ENCODE measurements around the gene ENTPD3.

ENTPD3 gene, protein sequence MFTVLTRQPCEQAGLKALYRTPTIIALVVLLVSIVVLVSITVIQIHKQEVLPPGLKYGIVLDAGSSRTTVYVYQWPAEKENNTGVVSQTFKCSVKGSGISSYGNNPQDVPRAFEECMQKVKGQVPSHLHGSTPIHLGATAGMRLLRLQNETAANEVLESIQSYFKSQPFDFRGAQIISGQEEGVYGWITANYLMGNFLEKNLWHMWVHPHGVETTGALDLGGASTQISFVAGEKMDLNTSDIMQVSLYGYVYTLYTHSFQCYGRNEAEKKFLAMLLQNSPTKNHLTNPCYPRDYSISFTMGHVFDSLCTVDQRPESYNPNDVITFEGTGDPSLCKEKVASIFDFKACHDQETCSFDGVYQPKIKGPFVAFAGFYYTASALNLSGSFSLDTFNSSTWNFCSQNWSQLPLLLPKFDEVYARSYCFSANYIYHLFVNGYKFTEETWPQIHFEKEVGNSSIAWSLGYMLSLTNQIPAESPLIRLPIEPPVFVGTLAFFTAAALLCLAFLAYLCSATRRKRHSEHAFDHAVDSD

DNA sequence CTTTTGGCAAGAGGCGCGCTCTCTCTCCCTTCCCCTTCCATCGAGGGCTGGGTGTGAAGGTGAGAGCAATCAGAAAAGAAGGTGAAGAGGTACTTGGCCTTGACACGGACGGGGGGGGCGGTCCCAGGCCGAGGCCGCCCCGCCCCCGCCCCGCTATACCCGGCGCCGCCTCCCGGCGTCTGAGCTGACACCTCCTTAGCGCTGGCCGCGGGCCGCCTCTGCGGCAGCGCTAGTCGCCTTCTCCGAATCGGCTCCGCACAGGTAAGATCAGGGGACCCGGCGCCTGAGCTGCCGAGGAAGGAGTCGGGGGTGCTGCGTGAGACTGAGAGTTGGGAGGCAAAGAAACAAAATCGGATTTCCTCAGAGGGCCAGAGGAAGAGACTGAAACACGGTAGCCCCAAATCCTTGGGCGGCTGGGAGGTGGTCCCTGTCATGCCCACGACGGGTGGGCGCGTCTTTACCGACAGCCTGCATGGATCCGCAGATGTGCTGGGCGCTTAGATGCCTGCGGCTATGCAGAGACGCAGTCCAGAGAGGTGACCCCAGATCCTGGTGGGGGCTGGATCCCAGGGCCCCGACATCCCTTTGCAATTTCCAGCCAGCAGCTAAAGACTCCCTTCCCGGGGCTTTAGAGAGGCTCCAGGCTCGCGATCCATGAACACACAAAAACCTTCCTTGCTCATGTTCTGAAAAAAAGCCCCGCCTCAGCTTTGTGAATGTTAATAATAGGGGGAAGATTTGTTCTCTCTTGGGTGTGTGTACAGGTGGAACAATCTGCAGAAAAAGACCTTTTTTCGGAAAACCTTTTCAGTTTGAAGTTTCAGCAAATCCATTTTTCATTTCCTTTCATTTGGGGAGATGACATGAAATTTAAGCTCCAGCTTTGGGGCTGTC, at the start of gene ENTPD3:
Gene ENTPD3, plus strand, starts transcription at position 184 of the 894 bp plus-strand sequence. CDS start 874 bp downstream, outside the sequence.
- peak within 1 kb of the TSS; percentile 53; the same call in 1 of the 2 replicates for H3K9ac ChIP-seq (ENCODE audit: low read depth, low read length)
- no peaks in the 10 kb centered on the region for H3K36me3 ChIP-seq (ENCODE audit: insufficient read depth, low read depth, low read length)
- no peaks in the 10 kb centered on the region for H3K9me3 ChIP-seq (ENCODE audit: insufficient read depth, low read depth, low read length)
- peaks cover 3% of the 10 kb centered on the region; the same call in 1 of the 2 replicates for H3K4me1 ChIP-seq (ENCODE audit: insufficient read depth, low read length)
- no peak within 1 kb of the TSS for H3K27ac ChIP-seq (ENCODE audit: low read length)
- peak within 1 kb of the TSS; percentile 81 for H3K4me3 ChIP-seq (ENCODE audit: low read length)
- H3K27me3 ChIP-seq (ENCODE audit: insufficient read depth, low read length) = peaks cover 47% of the 10 kb centered on the region

- no peak overlapping the region for H3K27ac ChIP-seq (ENCODE audit: low read length)
- H3K9ac ChIP-seq (ENCODE audit: low read depth, low read length) = no peak overlapping the region
- no peaks in the 10 kb centered on the region for H3K27me3 ChIP-seq (ENCODE audit: insufficient read depth, low read length)
- H3K4me3 ChIP-seq (ENCODE audit: low read length) = no peak overlapping the region
- H3K36me3 ChIP-seq (ENCODE audit: insufficient read depth, low read depth, low read length) = no peaks in the 10 kb centered on the region
- H3K9me3 ChIP-seq (ENCODE audit: insufficient read depth, low read depth, low read length) = no peaks in the 10 kb centered on the region
- no peaks in the 10 kb centered on the region for H3K4me1 ChIP-seq (ENCODE audit: insufficient read depth, low read length)
Observed at GRCh38 chr3:40339871-40340270, 47.1 kb upstream of the ENTPD3 start.

- Histone ChIP-seq H3K9me3 (ENCODE audit: insufficient read depth, low read depth, low read length) (no peaks in the 10 kb centered on the region), H3K9ac (ENCODE audit: low read depth, low read length) (no peak overlapping the region), H3K27ac (ENCODE audit: low read length) (no peak overlapping the region), H3K36me3 (ENCODE audit: insufficient read depth, low read depth, low read length) (no peaks in the 10 kb centered on the region), H3K27me3 (ENCODE audit: insufficient read depth, low read length) (no peaks in the 10 kb centered on the region), H3K4me1 (ENCODE audit: insufficient read depth, low read length) (no peaks in the 10 kb centered on the region), H3K4me3 (ENCODE audit: low read length) (no peak overlapping the region)
Observed at GRCh38 chr3:40340541-40341170, 46.3 kb upstream of the ENTPD3 start.

DNA sequence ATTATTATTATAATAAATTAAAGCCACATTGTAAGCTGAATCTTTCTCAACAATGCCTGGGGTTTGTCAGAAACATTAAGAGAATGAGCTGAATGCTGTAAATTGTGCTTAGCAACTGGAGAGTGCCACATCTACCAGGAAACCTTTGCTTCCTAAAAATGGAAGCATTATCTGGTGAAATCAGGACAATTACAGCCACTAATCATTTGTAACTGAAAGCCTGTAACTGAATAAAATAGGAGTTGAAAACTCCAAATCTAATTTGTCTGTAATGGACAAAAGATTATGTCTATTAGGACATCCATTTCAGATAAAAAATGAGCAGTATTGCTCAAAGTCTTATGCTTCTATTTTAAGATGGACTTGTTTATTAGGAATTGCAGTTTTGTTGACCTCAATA, 45.3 kb upstream of the ENTPD3 start:
- no peaks in the 10 kb centered on the region for H3K9me3 ChIP-seq (ENCODE audit: insufficient read depth, low read depth, low read length)
- no peaks in the 10 kb centered on the region for H3K27me3 ChIP-seq (ENCODE audit: insufficient read depth, low read length)
- no peaks in the 10 kb centered on the region for H3K4me1 ChIP-seq (ENCODE audit: insufficient read depth, low read length)
- H3K27ac ChIP-seq (ENCODE audit: low read length) = no peak overlapping the region
- H3K4me3 ChIP-seq (ENCODE audit: low read length) = no peak overlapping the region
- H3K36me3 ChIP-seq (ENCODE audit: insufficient read depth, low read depth, low read length) = no peaks in the 10 kb centered on the region
- H3K9ac ChIP-seq (ENCODE audit: low read depth, low read length) = no peak overlapping the region

DNA sequence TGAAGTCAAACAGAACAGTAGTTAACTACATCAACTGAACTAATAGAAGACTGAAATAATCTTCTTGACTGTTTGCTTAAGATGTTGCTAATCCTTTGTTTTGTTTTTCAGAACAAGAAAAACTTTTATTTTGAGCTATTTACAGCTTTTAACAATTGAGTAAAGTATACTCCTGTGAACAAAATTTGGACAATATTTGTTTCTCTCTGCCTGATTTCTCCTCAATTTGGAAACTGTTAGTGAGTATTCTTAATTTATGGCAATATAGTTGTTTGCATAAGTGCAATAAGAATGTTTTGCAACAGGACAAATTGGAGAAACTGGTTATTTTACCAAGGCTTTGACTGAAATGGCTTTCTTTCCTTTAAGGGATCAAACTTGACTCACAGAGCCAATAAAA, 36.5 kb upstream of the ENTPD3 start:
- Histone ChIP-seq H3K27ac (ENCODE audit: low read length) (no peak overlapping the region), H3K9me3 (ENCODE audit: insufficient read depth, low read depth, low read length) (peaks cover 21% of the 10 kb centered on the region), H3K36me3 (ENCODE audit: insufficient read depth, low read depth, low read length) (no peaks in the 10 kb centered on the region), H3K9ac (ENCODE audit: low read depth, low read length) (no peak overlapping the region), H3K27me3 (ENCODE audit: insufficient read depth, low read length) (no peaks in the 10 kb centered on the region), H3K4me1 (ENCODE audit: insufficient read depth, low read length) (no peaks in the 10 kb centered on the region), H3K4me3 (ENCODE audit: low read length) (no peak overlapping the region)

GRCh38 chr3:40355410-40355809, 31.6 kb upstream of the ENTPD3 start:
- H3K9me3 ChIP-seq (ENCODE audit: insufficient read depth, low read depth, low read length) = peaks cover 16% of the 10 kb centered on the region
- no peaks in the 10 kb centered on the region for H3K36me3 ChIP-seq (ENCODE audit: insufficient read depth, low read depth, low read length)
- no peak overlapping the region for H3K9ac ChIP-seq (ENCODE audit: low read depth, low read length)
- no peak overlapping the region for H3K4me3 ChIP-seq (ENCODE audit: low read length)
- H3K27me3 ChIP-seq (ENCODE audit: insufficient read depth, low read length) = no peaks in the 10 kb centered on the region
- H3K4me1 ChIP-seq (ENCODE audit: insufficient read depth, low read length) = no peaks in the 10 kb centered on the region
- no peak overlapping the region for H3K27ac ChIP-seq (ENCODE audit: low read length)

DNA sequence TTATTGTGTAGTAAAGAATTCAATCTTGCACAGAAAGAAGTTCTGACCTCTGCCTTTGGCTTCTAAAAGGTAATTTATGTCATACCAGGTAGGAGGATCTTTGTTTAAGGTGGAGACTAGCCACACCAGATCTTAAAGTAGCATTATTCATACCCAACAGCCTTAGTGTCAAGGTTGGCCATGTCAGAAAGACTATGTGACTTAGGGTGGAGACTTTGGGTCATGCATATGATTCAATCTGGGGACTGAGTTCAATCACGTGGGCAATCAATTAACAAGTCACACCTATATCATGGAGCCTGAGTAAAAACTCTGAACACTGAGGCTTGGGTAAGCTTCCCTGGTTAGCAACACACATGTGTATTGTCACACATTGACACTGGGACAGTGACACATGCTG, 28.5 kb upstream of the ENTPD3 start:
- Histone ChIP-seq H3K27ac (ENCODE audit: low read length) (no peak overlapping the region), H3K4me3 (ENCODE audit: low read length) (no peak overlapping the region), H3K4me1 (ENCODE audit: insufficient read depth, low read length) (no peaks in the 10 kb centered on the region), H3K9me3 (ENCODE audit: insufficient read depth, low read depth, low read length) (no peaks in the 10 kb centered on the region; the same call in 1 of the 2 replicates), H3K36me3 (ENCODE audit: insufficient read depth, low read depth, low read length) (no peaks in the 10 kb centered on the region), H3K9ac (ENCODE audit: low read depth, low read length) (no peak overlapping the region), H3K27me3 (ENCODE audit: insufficient read depth, low read length) (no peaks in the 10 kb centered on the region)

- Histone ChIP-seq H3K9me3 (ENCODE audit: insufficient read depth, low read depth, low read length) (no peaks in the 10 kb centered on the region), H3K27ac (ENCODE audit: low read length) (no peak overlapping the region), H3K4me1 (ENCODE audit: insufficient read depth, low read length) (no peaks in the 10 kb centered on the region; the same call in 1 of the 2 replicates), H3K27me3 (ENCODE audit: insufficient read depth, low read length) (no peaks in the 10 kb centered on the region), H3K9ac (ENCODE audit: low read depth, low read length) (no peak overlapping the region), H3K36me3 (ENCODE audit: insufficient read depth, low read depth, low read length) (no peaks in the 10 kb centered on the region), H3K4me3 (ENCODE audit: low read length) (no peak overlapping the region)
Observed at GRCh38 chr3:40363674-40364073, 23.3 kb upstream of the ENTPD3 start.

- Histone ChIP-seq H3K4me1 (ENCODE audit: insufficient read depth, low read length) (no peaks in the 10 kb centered on the region; the same call in 1 of the 2 replicates), H3K9me3 (ENCODE audit: insufficient read depth, low read depth, low read length) (no peaks in the 10 kb centered on the region), H3K27ac (ENCODE audit: low read length) (no peak overlapping the region), H3K36me3 (ENCODE audit: insufficient read depth, low read depth, low read length) (no peaks in the 10 kb centered on the region), H3K9ac (ENCODE audit: low read depth, low read length) (no peak overlapping the region), H3K4me3 (ENCODE audit: low read length) (no peak overlapping the region), H3K27me3 (ENCODE audit: insufficient read depth, low read length) (no peaks in the 10 kb centered on the region)
Observed at GRCh38 chr3:40366203-40367162, 20.5 kb upstream of the ENTPD3 start.

DNA sequence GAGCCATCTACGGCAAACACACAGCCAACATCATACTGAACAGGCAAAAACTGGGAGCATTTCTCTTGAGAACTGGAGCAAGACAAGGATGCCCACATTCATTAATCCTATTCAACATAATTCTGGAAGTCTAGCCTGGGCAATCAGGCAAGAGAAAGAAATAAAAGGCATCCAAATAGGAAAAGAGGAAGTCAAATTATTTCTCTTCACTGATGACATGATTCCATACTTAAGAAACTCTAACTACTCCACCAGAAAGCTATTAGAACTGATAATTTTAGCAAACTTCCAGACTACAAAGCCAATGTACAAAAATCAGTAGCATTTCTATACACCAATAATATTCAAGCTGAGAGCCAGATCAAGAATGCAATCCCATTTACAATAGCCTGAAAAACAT, 17.3 kb upstream of the ENTPD3 start:
- no peaks in the 10 kb centered on the region for H3K9me3 ChIP-seq (ENCODE audit: insufficient read depth, low read depth, low read length)
- H3K4me1 ChIP-seq (ENCODE audit: insufficient read depth, low read length) = no peaks in the 10 kb centered on the region; the same call in 1 of the 2 replicates
- H3K36me3 ChIP-seq (ENCODE audit: insufficient read depth, low read depth, low read length) = no peaks in the 10 kb centered on the region
- no peak overlapping the region for H3K9ac ChIP-seq (ENCODE audit: low read depth, low read length)
- no peak overlapping the region for H3K4me3 ChIP-seq (ENCODE audit: low read length)
- H3K27me3 ChIP-seq (ENCODE audit: insufficient read depth, low read length) = no peaks in the 10 kb centered on the region
- no peak overlapping the region for H3K27ac ChIP-seq (ENCODE audit: low read length)

Data from iPS-20b (cell line).